Smooth muscle cell (in vitro differentiated cells): ENCODE results near the gene OPA3. TPM values are rescaled to one million over a fixed set of nuclear protein-coding genes. Genes with fewer than 3 reads are reported as not detected.

Experiments
- DNase-seq: peaks from one replicate; lab custom pipeline; 2025; ENCODE audit not compliant: unreplicated experiment; lab: John Stamatoyannopoulos, UW
- H2AFZ ChIP-seq: fragments of 200-600 bp; sonication (generic); 2 replicates; pipeline ENCODE4 v1.6.0; 2016; ENCODE audit warnings: antibody characterized with exemption, low read depth, mild to moderate bottlenecking
- H3F3A ChIP-seq: fragments of 200-600 bp; sonication (generic); 2 replicates; pipeline ENCODE4 v1.6.0; 2017; ENCODE audit warnings: antibody characterized with exemption, low read depth
- H3K27ac ChIP-seq: fragments of 200-600 bp; sonication (generic); 2 replicates; pipeline ENCODE4 v1.5.1; 2016; ENCODE audit warnings: low read depth, mild to moderate bottlenecking
- H3K27me3 ChIP-seq: fragments of 200-600 bp; sonication (generic); 2 replicates; pipeline ENCODE4 v1.6.1; 2016; ENCODE audit warnings: low read depth, mild to moderate bottlenecking
- H3K36me3 ChIP-seq: fragments of 200-600 bp; sonication (generic); 2 replicates; pipeline ENCODE4 v1.5.1; 2016; ENCODE audit warnings: low read depth
- H3K4me1 ChIP-seq: fragments of 200-600 bp; sonication (generic); 2 replicates; pipeline ENCODE4 v1.5.1; 2016; ENCODE audit warnings: low read depth
- H3K4me2 ChIP-seq: fragments of 200-600 bp; sonication (generic); 2 replicates; pipeline ENCODE4 v1.6.0; 2016; ENCODE audit warnings: mild to moderate bottlenecking
- H3K4me3 ChIP-seq: fragments of 200-600 bp; sonication (generic); 2 replicates; pipeline ENCODE4 v1.5.1; 2016; ENCODE audit warnings: mild to moderate bottlenecking
- H3K79me2 ChIP-seq: fragments of 200-600 bp; sonication (generic); 2 replicates; pipeline ENCODE4 v1.6.0; 2016; ENCODE audit warnings: low read depth, mild to moderate bottlenecking
- H3K9ac ChIP-seq: fragments of 200-600 bp; sonication (generic); 2 replicates; pipeline ENCODE4 v1.6.0; 2016; ENCODE audit warnings: low read depth
- H3K9me3 ChIP-seq: fragments of 200-600 bp; sonication (generic); replicated peaks from 2 replicates; pipeline ENCODE4 v1.5.1; 2016; ENCODE audit warnings: low read depth
- H4K20me1 ChIP-seq: fragments of 200-600 bp; sonication (generic); 2 replicates; pipeline ENCODE4 v1.6.0; 2016; ENCODE audit warnings: low read depth
- WGBS: methylation state at CpG from one replicate; pipeline ENCODE4 v1.1.7; 2016; ENCODE audit warnings: low lambda C conversion rate; 5-methylcytosine and 5-hydroxymethylcytosine counted together
- polyA plus RNA-seq: library from polyadenylated mRNA; unstranded; fragments of >200 nt; fragmentation: Nextera tagmentation; extraction: Ambion mirVana; gene quantifications from 2 replicates; pipeline ENCODE4 v1.2.1, GENCODE V29; 2016
- total RNA-seq: library from RNA; depleted of rRNA; stranded (reverse); fragments of >200 nt; gene quantifications from 2 replicates; pipeline ENCODE4 v1.2.3, GENCODE V29; 2014
- TF ChIP-seq, protein P1 (sequence below): fragments of 200-600 bp; sonication (generic); IDR thresholded peaks from 2 replicates; pipeline ENCODE4 v1.5.1; 2017; ENCODE audit warnings: borderline replicate concordance, mild to moderate bottlenecking, antibody characterized with exemption; ENCODE audit not compliant: insufficient read depth, poor library complexity, severe bottlenecking

The OPA3 gene
- total and polyA plus RNA-seq, 2 experiments from 2014 or later, result 8.8 to 10.3 TPM

DNA sequence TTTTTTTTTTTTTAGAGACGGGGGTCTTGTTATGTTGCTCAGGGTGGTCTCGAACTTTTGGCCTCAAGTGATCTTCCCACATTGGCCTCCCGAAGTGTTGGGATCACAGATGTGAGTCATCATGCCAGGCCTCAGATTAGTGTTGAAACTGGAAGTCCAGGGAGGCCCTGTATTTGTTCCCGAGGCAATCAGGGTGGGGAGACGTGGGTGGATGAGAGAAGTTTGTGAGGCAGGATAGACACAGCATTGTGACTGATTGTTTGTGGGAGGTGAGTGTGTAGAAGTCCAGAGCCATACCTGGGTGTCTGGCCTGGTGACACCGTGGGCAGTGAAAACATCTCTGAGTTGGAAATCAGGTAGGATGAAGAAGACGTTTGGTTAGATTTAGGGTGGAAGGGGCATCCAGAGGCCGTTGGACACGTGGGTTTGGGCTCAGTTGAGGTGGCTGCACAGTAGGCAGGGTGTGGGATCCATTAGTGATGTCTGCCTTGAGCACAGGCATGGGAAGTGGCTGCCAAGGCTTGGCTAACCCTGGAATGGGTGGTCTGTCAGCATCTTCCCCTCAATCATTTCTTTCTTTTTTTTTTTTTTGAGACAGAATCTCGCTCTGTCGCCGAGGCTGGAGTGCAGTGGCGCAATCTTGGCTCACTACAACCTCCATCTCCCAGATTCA is 100.2 kb downstream of the OPA3 start:
- TF ChIP-seq, protein P1, sequence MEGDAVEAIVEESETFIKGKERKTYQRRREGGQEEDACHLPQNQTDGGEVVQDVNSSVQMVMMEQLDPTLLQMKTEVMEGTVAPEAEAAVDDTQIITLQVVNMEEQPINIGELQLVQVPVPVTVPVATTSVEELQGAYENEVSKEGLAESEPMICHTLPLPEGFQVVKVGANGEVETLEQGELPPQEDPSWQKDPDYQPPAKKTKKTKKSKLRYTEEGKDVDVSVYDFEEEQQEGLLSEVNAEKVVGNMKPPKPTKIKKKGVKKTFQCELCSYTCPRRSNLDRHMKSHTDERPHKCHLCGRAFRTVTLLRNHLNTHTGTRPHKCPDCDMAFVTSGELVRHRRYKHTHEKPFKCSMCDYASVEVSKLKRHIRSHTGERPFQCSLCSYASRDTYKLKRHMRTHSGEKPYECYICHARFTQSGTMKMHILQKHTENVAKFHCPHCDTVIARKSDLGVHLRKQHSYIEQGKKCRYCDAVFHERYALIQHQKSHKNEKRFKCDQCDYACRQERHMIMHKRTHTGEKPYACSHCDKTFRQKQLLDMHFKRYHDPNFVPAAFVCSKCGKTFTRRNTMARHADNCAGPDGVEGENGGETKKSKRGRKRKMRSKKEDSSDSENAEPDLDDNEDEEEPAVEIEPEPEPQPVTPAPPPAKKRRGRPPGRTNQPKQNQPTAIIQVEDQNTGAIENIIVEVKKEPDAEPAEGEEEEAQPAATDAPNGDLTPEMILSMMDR, result no peak
- Histone ChIP-seq H3F3A (peaks cover 13% of the 10 kb centered on the region), H3K27ac (no peak overlapping the region), H3K27me3 (no peaks in the 10 kb centered on the region), H4K20me1 (no peaks in the 10 kb centered on the region), H3K79me2 (no peaks in the 10 kb centered on the region), H2AFZ (no peak overlapping the region), H3K4me2 (no peak overlapping the region), H3K4me3 (no peak overlapping the region), H3K36me3 (no peaks in the 10 kb centered on the region), H3K4me1 (no peaks in the 10 kb centered on the region), H3K9ac (no peak overlapping the region), H3K9me3 (no peaks in the 10 kb centered on the region)
- WGBS, result 81% methylated on average over 13 of the region's 13 CpGs
- no peak for DNase-seq

DNA sequence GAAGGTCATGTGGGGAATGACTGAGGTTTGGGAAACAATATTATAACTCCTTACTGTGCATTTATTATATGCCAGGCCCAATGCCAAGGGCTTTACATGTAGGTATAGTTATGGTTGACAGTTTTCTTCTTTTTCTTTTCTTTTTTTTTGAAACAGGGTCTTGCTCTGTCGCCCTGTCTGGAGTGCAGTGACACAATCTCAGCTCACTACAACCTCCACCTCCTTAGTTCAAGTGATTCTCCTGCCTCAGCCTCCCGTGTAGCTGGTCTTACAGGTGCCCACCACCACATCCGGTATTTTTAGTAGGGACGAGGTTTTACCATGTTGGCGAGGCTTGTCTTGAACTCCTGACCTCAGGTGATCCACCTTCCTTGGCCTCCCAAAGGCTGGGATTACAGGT is 101.6 kb downstream of the OPA3 start:
- 93% methylated on average over 5 of the region's 5 CpGs for WGBS
- no peak overlapping the region for H2AFZ ChIP-seq

GRCh38 chr19:45478454-45479238 is 106.0 kb downstream of the OPA3 start:
- DNase-seq, result peak; percentile 69

More for the DNA sequence above, 101.6 kb downstream of the OPA3 start:
- H3K79me2 ChIP-seq, result no peaks in the 10 kb centered on the region
- H3K9me3 ChIP-seq, result no peaks in the 10 kb centered on the region
- peaks cover 13% of the 10 kb centered on the region for H3F3A ChIP-seq
- H3K4me1 ChIP-seq, result no peaks in the 10 kb centered on the region
- no peak overlapping the region for H3K4me3 ChIP-seq
- TF ChIP-seq, protein P1, result no peak
- H3K36me3 ChIP-seq, result no peaks in the 10 kb centered on the region
- no peak overlapping the region for H3K9ac ChIP-seq
- H3K27ac ChIP-seq, result no peak overlapping the region
- H4K20me1 ChIP-seq, result no peaks in the 10 kb centered on the region
- H3K27me3 ChIP-seq, result no peaks in the 10 kb centered on the region
- H3K4me2 ChIP-seq, result no peak overlapping the region
- DNase-seq, result no peak

More at GRCh38 chr19:45478454-45479238, 106.0 kb downstream of the OPA3 start:
- TF ChIP-seq, protein P1, result peak; percentile 91
- no peaks in the 10 kb centered on the region for H3K4me1 ChIP-seq
- no peaks in the 10 kb centered on the region for H3K9me3 ChIP-seq
- H3F3A ChIP-seq, result peaks cover 4% of the 10 kb centered on the region
- H3K79me2 ChIP-seq, result no peaks in the 10 kb centered on the region
- H3K9ac ChIP-seq, result peak overlapping the region; percentile 97
- peak overlapping the region; percentile 96 for H3K27ac ChIP-seq
- H3K36me3 ChIP-seq, result no peaks in the 10 kb centered on the region
- H3K4me2 ChIP-seq, result peak overlapping the region; percentile 77
- no peaks in the 10 kb centered on the region for H3K27me3 ChIP-seq
- peak overlapping the region; percentile 63 for H2AFZ ChIP-seq
- WGBS, result 1% methylated on average over 39 of the region's 39 CpGs
- peak overlapping the region; percentile 54 for H3K4me3 ChIP-seq
- no peaks in the 10 kb centered on the region for H4K20me1 ChIP-seq
